ENCODE measurements around the gene MFAP3L. TPM values are rescaled to one million over a fixed set of nuclear protein-coding genes. Genes with fewer than 3 reads are reported as not detected.

Gene MFAP3L
- total RNA-seq, 3 donors from 2014 or later = 2.5 to 10.8 (median 3.6) TPM

GRCh38 chr4:170017252-170017651 is 8.9 kb downstream of the MFAP3L start:
- intact Hi-C loops (cut with DNase I, micrococcal nuclease) = no loop called here
- ATAC-seq (no peak), DNase-seq (no peak)
- TF ChIP-seq CTCF (IDR thresholded peaks at IDR 0.05) = no peak
- no peaks in the 10 kb centered on the region for H3K4me1 ChIP-seq (ENCODE audit: low read depth)
- H3K4me3 ChIP-seq = no peak overlapping the region
- H3K36me3 ChIP-seq (ENCODE audit: low read depth) = no peaks in the 10 kb centered on the region
- no peaks in the 10 kb centered on the region for H3K9me3 ChIP-seq

- ATAC-seq (no peak), DNase-seq (no peak)
- no peak overlapping the region for H3K4me3 ChIP-seq
- no peak for TF ChIP-seq CTCF (IDR thresholded peaks at IDR 0.05)
- H3K4me1 ChIP-seq (ENCODE audit: low read depth) = no peaks in the 10 kb centered on the region
- H3K9me3 ChIP-seq = no peaks in the 10 kb centered on the region
- intact Hi-C loops (cut with DNase I, micrococcal nuclease) = no loop called here
- H3K36me3 ChIP-seq (ENCODE audit: low read depth) = no peaks in the 10 kb centered on the region
These were observed 10.9 kb downstream of the MFAP3L start for GRCh38 chr4:170015285-170015684.

GRCh38 chr4:170014359-170015011 is 11.7 kb downstream of the MFAP3L start:
- TF ChIP-seq CTCF (IDR thresholded peaks at IDR 0.05) = no peak
- intact Hi-C loops (cut with DNase I, micrococcal nuclease) = no loop called here
- no peak for DNase-seq
- Histone ChIP-seq H3K4me1 (ENCODE audit: low read depth) (no peaks in the 10 kb centered on the region), H3K36me3 (ENCODE audit: low read depth) (no peaks in the 10 kb centered on the region), H3K9me3 (no peaks in the 10 kb centered on the region), H3K4me3 (no peak overlapping the region)
- no peak for ATAC-seq

- DNase-seq = no peak
- Histone ChIP-seq H3K4me3 (no peak overlapping the region), H3K9me3 (no peaks in the 10 kb centered on the region), H3K4me1 (ENCODE audit: low read depth) (no peaks in the 10 kb centered on the region), H3K36me3 (ENCODE audit: low read depth) (no peaks in the 10 kb centered on the region)
- intact Hi-C loops (cut with DNase I, micrococcal nuclease) = no loop called here
- TF ChIP-seq CTCF (IDR thresholded peaks at IDR 0.05) = no peak
- no peak for ATAC-seq
These were observed 13.6 kb downstream of the MFAP3L start for GRCh38 chr4:170012629-170012958.

- intact Hi-C loops (cut with DNase I, micrococcal nuclease) = no loop called here
- Histone ChIP-seq H3K9me3 (no peaks in the 10 kb centered on the region), H3K4me3 (no peak overlapping the region), H3K36me3 (ENCODE audit: low read depth) (no peaks in the 10 kb centered on the region), H3K4me1 (ENCODE audit: low read depth) (no peaks in the 10 kb centered on the region)
- no peak for TF ChIP-seq CTCF (IDR thresholded peaks at IDR 0.05)
- DNase-seq (no peak), ATAC-seq (no peak)
These were observed 14.1 kb downstream of the MFAP3L start for GRCh38 chr4:170011921-170012628.

Data from mucosa of descending colon (tissue), 3 donors.